Stimulated activated CD8-positive, alpha-beta memory T cell treated with anti-CD3 and anti-CD28 coated beads, Interleukin-15, amount 100 ng/mL, for 48 hours (primary cell): ENCODE results near the gene HTRA2.
A peak's percentile ranks its signal among the peaks of the same experiment; 100 is the strongest.

Source experiments
- DNase-seq, 2 donors: peaks; one replicate each; pipeline ENCODE4 v3.0.0-alpha.2; 2020; ENCODE audit warnings: low read depth in 2 of 2

Gene HTRA2

DNA sequence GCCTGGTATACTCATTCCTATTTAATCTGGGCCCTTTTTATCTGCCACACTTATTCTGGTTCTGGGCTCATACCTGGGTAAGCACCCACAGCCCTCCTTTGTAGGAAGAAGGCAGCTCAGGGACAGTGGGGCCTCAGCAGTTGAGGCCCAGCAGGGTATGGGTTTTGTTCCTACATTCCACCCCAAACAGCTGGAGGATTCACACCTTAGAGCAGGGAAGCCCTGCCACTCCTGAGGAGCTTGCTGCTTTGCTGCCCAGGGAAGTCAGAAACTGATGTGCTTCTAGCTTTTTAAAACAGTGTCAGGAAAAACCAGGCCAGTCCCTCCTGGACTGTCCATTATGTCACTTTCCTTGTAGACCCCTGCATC is 29.2 kb upstream of the HTRA2 start:
- no peak for DNase-seq

DNA sequence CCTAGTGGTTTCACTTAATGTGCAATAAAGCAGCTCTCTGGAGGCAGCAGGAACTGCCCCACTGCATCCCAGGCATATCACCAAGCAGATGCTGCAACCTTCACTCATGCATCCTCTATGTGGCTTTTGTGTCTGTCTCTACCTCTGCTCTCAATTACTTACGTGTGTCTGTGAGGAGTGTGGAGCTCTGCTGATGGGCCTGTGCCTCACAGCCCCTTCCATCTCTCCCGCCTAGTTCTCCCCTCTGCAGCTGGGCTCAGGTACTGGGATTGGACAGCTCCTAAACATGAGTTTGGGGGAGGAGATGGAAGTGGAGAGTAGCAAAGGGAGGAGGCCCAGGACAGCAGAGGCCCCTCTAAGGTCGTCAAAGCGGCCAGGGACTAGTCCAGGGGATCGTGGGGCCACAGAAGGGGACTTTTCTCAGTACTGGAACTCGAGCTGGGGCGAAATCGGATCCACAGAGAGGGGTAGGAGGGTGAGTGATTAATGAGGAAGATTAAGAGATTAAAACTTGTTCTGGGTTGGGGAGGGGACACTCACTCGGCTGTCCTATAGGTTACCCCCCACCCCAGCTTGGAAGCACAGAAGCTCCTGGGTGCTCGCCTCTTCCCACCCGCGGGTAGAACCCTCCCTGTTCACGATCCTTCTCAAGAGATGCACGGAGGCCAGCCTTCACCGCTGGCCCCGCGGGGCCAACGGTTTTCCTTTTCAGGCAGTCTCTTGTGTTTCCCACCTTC is 28.2 kb upstream of the HTRA2 start:
- no peak for DNase-seq

DNA sequence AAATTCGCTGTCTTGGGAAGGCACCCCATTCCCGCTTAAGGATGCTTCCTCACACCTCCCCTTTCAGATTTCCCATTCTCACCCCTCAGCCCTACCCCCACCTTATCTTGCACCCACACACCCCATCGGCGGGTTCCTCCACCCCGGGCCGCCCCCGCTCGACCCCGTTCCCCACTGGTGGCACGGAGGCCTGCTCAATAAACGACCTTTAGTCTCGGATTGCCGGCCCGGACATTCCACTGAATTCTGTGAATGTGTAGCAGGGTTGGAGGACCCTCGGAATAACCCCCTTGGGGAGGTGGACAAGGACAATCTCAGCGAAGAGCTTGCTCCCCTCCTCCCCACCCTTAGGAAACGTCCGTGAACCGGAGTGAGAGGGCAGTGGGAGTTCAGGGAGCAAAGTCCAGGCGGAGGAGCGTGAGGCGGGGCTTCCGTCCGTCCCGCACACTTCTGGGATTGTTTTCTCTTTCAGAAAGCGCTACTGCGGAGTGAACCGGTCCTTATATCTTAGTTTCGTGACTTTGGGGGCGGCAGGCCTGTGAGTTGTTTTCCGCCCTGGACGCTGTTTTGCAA is 27.5 kb upstream of the HTRA2 start:
- DNase-seq: no peak

DNA sequence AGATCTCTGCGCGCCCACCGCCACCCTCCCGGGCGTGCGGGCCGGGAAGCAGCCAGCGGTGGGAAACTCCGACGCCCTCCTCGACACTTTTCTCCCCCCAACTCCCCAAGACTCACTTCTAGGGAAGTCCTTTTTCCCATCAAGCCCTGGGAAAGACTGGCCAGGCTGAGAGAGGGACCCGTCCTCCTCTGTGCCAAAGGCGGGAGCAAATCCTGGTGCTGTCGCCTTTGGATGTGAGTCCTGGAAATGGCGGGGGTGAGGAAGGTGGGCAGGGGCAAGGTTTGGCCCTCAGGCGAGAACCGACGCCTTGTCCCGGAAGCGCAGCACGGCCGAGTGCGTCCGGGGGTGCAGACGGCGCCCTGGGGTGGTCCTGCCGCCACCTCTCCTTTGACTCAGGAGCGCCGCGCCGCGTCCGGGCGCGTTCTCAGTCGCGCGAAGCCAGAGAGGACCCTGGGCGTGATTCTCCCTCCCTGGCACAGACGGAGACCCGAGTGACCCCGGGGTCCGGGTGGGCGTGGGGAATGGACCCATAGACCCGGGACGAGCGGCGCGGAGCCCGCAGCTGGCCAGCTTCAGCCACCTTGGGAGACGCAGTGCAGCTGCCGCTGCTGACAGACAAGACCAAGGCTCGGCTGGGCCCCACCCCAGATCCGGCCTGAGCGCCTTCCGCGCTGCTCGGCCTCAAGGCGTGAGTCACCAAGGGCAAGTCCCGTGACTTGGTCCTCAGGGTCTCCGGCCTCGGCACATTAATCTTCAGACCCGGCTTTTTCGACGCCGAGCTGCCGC is 26.8 kb upstream of the HTRA2 start:
- peak; percentile 56 to 62 for DNase-seq

DNA sequence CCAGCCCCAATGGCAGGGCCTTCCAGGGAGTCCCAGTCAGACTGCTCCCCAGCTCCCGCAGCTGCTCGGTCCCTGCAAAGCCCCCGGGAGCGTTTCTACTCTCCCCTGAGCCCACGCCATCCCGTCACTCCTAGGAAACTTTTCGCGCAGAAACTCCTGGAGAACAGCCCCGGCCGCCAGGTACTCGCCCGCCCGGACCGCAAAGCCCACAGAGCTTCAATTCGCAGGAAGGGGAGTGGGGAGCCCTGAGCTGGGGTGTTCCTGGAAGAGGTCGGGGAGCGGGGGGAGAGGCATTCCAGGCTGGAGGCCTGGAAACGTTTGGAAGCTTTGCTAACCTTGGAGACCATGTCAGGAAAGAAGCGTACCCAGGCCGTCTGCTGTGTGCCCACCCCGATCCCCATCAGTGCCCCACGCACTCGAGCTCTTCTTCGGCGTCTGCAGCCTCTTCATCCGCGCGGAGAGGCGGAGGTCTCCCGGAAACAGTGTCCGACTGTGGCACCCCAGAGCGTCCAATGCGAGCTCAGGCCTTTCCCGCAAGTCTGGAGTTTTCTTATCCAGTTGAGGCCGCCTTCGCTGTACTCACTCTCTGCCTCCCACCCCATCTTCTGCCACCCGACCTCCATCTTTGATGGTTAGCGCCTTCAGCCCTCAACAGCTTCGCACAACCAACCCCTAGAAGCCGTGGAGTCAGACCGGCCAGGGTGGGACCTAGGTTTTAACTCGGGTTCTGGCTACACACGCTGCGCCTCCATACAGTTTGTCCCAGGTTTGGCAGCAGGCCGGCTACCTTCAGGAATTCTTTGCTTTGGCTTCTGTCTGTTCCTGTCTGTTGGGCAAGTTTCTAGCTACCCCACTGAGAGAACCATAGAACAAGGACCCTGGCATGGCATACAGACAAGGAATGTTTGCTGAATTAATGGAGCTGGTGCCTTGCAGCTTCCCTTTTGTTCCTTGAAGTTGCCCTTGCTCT is 25.9 kb upstream of the HTRA2 start:
- no peak for DNase-seq

DNA sequence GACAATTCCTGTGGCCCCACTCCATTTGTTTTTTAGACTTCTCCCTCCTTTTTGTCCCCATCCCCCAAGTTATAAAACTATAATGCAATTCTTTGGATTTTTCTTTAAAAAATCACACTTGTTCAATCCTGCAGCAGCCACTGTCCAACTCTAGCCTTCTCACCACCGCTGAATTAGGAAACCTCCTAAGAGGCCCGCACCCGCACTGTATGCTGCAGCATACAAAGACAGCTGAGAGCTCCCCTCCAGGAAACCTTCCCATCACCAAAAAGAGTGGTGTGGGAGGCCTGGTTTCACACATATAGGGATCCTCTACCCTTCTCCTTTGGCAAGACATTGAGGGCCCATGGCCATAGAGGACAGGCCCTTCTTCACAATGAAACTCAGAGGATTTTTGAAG is 25.1 kb upstream of the HTRA2 start:
- DNase-seq: no peak

DNA sequence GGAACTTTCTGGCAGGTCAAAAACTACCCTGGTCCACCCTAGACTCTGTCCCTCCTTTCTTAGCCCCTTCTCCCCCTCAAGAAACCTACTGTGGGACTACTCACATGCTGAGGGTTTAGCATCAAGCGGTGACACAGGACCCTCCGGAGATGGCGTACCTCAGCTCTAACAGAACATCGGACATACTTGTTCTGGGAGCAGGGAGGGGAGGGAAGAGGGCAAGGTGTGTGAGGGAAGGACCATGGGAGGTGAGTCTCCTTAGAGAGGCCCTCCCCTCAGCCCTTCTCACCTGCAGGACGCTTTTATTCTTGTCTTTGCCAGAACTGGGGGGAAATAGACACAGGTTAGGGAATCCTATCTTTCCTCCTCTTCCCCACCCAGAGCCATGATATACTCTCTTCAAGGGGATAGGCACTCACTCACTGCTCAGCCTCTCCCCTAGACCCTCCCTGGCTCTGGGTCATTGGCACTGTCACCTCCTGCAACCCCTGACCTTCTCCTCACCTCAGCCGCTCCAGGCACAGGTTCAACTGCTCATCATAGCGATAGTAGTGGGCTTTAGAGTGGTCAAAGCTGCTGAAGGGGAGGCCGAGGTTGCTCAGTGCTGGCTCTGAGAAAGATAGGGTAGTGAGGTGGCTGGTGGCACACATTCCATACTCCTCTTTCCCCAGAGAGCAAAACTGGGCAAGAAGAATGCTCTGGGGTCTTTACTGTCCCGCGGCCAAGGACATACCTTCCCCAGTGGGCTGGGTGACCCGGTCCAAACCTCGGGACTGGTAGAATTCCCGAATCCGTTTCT is 24.1 kb upstream of the HTRA2 start:
- DNase-seq: no peak

DNA sequence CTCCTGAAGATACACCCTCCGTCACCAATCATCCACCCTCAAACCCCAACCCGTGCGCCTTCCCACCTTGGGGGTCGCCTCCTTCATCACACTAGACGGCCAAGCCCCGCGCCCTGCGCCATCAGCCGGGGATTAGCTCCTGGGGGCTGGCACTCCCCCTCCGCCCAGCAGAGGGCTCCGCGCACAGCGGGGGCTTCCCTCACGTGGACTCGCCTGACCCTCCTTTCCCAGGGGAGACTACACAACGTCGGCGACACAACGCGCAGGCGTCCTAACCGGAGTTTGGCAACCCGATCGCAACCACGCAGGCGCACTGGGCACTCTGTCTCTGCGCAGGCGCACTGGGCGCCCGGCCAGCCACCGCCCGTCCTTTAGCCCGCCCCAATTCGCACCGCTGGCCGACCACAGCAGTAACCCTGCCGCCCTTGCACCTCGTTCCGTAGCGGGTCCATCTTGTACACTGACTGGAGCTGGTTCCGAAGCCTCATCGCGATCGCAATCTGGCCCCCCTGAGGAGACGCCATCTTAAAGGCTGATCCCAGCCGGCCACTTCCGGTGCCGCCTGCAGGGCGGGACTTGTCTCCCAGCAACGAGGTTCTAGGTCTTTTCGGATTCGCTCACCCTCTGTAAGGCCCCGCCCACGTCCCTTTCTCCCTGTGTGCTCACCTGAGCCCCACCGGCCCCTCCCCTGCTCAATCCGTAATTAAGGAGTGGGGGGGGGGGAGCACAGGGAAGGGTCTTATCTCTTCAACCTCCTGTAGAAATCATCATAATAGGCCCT is 22.4 kb upstream of the HTRA2 start, which contains the start of gene PCGF1:
Gene PCGF1 (minus strand): TSS at position 551 of the 781 bp plus-strand sequence. CDS start 27 bp downstream, at position 524.
- peak; percentile 97 for DNase-seq

DNA sequence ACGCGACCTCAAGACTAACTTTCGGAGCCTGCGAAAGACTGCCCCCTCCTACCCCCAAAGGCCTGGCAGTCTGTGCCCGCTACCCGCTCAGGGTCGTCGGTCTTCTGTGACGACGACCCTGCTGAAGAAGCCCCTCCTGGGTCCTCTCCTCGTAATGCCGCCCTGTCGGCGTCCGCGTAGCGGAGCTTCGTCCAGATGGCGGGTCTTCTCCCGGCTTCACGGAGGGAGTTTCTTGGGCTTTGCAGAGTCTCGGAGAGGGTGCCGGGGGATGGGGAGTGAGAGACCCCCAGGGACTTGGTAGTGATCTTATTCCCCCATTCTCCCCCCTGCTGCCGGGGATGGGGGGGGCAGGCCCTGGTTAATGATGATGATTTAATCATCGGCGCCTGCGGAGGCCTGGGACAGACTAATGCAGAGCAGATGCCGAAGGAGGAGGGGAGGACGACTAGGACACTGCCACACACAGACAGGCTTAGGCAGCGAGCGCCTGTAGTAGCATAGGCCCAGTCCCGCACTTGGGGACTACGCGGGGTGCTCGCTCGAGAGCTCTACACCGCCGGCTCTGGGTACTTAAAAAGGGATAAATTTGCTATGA is 21.7 kb upstream of the HTRA2 start:
- DNase-seq: no peak

DNA sequence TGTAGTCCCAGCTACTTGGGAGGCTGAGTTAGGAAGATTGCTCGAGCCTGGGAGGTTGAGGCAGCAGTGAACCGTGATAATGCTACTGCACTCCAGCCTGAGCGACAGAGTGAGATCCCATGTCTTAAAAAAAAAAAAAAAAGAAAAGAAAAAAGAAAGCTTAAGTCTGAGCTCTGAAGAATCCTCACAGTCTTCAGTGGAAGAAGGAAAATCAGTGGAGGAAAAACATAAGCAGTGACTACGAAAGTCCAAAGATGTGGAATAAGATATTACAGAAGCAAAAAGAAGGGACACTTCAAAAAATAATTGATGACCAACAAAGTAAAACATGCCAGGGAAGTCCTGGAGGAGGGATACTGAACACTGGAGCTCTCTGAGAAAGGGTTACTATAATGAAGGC is 19.5 kb upstream of the HTRA2 start:
- no peak for DNase-seq

DNA sequence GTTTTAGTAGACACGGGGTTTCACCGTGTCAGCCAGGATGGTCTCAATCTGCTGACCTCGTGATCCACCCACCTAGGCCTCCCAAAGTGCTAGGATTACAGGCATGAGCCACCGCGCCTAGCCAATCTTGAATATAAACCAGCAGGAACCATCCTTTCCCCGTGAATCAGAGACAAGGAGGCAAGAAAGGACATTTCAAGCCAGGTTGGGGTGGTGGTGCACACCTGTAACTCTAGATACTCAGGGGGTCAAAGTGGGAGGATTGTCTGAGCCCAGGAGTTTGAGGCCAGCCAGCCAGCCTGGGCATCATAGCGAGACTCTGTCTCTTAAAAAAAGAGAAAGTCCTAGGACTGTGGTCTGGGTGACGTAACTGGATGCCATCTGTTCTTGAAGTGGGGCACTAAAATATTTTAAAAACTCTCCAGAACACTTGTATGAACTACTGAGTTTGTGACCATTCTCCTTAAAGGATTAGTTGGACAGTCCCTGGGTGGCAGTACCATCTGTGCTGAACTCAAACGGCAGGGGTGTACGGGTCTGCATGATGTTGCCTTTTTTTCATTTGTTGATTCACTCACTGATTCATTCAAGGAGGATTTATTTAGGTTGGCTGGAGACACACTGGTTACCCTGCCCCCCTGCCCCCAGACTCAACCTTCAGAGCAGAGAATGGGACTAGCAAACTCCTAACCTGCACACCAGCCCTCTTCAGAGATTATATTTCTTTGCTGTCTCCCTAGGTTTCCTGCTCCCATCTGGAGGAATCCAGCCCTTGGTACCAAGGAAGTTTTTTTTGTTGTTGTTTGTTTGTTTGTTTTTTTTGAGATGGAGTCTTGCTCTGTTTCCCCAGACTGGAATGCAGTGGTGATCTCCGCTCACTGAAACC is 18.4 kb upstream of the HTRA2 start:
- no peak for DNase-seq

DNA sequence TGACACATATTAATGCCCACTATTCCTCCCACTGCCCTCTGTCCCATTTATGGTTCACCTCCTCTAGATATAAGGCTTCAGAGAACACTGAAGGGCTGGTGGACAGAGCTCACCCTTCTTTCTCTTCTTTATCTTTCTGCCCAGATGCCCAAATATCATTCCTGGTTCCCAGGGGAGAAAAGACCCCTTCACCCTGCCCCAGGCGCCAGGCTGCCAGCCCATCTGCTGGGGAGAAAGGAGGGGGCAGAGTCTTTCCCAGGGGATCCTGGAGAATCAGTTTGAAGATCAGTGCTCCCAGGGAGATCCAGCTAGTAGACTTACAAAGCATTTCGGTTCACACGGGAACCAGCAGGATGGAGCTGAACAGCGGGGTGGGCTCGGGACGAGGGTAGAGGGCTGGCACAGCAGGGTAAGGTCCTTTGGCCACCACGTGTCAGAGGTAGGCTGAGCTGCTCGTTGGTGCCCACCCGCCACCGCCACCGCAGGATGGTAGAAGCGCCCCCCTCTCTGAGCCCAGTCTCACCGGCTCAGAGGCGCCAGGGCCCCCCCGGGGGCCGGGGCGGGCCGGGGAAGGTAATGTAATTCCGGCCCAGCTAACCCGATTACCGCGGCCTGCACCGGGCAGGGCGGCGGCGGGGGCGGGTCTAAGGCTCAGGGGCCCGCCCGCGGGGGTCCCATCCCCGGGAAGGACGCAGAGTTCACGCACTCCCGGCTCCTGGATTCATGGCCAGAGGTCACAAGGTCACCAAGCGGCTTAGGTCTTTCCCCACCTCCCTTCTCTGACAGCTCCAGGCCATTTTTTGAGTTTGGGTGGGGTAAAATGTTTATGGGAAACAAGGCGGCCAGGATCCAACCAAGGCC is 16.8 kb upstream of the HTRA2 start:
- DNase-seq: no peak

DNA sequence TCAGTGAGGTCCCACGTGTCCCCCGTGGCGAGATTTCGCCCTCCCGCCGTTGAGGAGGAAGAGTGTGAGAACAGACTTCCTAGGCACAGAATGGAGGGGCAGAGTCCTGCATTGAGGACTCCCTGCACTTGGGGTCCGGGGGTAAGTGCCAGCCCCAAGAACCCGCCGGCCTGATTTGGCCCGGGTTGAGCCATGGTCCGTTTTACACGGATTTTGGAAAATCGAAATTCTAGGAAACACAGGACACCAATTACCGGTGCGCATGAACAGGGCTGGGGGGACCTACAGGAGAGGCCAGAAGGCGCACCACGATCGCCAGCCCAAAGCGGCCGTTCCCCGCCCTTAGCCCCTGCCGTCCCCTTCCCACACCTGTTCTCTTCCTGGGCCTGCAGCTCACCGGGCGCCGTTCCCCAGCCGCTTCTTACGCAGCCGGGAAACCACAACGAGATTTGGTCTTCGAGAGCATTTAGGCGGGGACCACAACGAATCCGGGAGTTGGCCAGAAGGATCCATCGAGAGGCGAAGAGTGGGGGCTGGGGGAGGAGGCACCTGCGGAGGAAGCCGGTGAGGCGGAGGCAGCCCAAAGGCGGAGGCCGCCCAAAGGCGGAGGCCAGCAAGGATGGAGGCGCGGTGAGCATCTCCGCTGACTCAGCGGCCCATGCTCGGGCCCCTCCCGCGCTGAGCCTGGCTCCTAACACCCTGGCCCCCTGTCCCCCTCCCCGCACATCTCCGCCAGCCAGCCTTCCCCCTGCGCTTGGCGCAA is 15.9 kb upstream of the HTRA2 start:
- DNase-seq: no peak

DNA sequence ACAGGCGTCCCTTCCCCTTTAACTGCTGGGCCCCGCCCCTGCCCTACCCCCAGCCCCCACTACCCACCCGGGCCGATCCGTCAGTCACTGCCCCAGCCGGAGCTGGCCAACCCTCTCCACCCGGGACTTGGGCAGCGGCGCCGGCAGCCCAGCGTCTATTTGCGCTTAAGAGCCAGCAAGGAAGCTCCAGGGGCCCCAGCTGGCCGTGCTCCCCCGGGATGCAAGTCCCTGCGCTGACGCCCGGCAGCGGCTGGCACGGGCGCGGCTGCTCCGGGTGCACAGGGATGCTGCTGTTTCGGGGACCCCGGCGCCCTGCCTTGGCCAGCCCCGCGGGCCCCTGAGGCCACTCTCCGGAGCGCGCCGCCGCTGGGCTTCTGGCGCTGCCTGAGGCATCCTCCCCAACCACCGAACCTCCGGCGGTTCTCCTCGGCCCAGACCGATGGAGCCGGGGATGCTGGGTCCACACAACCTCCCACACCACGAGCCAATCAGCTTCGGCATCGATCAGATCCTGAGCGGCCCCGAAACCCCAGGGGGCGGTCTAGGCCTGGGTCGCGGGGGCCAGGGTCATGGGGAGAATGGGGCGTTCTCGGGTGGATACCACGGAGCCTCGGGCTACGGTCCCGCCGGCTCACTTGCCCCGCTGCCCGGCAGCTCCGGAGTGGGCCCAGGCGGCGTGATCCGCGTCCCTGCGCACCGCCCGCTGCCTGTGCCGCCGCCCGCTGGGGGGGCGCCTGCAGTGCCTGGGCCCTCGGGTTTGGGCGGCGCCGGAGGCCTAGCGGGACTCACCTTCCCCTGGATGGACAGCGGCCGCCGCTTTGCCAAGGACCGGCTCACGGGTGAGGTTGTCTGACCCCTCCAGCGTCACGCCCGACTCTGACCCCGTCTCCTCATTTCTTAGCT is 15.1 kb upstream of the HTRA2 start, which contains the start of gene TLX2:
Gene TLX2 (plus strand): TSS at position 83 of the 903 bp plus-strand sequence. CDS start 357 bp downstream, at position 440.
- no peak for DNase-seq

DNA sequence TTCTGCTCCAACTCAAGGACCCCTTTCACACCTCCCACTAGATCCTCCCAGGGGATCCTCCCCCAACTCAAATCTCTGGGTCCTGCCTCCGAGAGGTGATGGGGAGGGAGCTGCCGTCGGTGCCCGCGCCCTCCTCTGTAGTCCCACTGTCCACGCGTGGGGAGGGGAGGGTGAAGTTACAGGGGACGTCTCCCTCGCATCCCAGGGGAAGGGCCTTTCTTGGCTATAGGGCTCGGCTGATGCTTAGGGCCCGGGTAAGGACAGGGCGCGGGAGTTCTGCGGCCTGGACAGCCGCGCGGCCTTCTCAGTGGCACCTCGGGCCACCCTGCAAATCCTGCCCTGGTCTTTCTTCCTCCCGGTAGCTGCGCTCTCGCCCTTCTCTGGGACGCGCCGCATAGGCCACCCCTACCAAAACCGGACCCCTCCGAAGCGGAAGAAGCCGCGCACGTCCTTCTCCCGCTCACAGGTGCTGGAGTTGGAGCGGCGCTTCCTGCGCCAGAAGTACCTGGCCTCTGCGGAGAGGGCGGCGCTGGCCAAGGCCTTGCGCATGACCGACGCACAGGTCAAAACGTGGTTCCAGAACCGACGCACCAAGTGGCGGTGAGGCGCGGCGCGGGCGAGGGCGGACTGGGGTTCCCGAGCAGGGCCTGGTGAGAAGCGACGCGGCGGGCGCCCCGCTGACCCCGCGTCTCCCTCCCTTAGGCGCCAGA is 14.3 kb upstream of the HTRA2 start:
- no peak for DNase-seq
